KMS-11 (cell line): ENCODE measurements around the gene TCF7L1.

Experiments used
- H2AFZ ChIP-seq: fragments of 200-600 bp; sonication (generic); 2 replicates; pipeline ENCODE4 v1.6.1; 2016; ENCODE audit warnings: antibody characterized with exemption, mixed run types, low read depth
- H3K27ac ChIP-seq: fragments of 200-600 bp; sonication (generic); 2 replicates; pipeline ENCODE4 v1.6.1; 2016; ENCODE audit warnings: mild to moderate bottlenecking, mixed run types
- H3K27me3 ChIP-seq: fragments of 200-600 bp; sonication (generic); 2 replicates; pipeline ENCODE4 v1.6.1; 2017; ENCODE audit warnings: mild to moderate bottlenecking, low read depth, mixed run types, moderate library complexity; ENCODE audit not compliant: insufficient read depth
- H3K36me3 ChIP-seq: fragments of 200-600 bp; sonication (generic); 2 replicates; pipeline ENCODE4 v1.6.1; 2017; ENCODE audit warnings: mild to moderate bottlenecking, mixed run types; ENCODE audit not compliant: insufficient read depth
- H3K4me1 ChIP-seq: fragments of 200-600 bp; sonication (generic); 2 replicates; pipeline ENCODE4 v1.6.1; 2016; ENCODE audit warnings: mild to moderate bottlenecking, low read depth, mixed run types; ENCODE audit not compliant: poor library complexity, severe bottlenecking
- H3K4me2 ChIP-seq: fragments of 200-600 bp; sonication (generic); 2 replicates; pipeline ENCODE4 v1.7.0; 2016; ENCODE audit warnings: mild to moderate bottlenecking, mixed run types
- H3K4me3 ChIP-seq: fragments of 200-600 bp; sonication (generic); IDR thresholded peaks from 2 replicates; pipeline ENCODE4 v1.6.1; 2017; ENCODE audit warnings: low read depth, low read length, mixed read lengths; ENCODE audit not compliant: insufficient read depth
- H3K79me2 ChIP-seq: fragments of 200-600 bp; sonication (generic); 2 replicates; pipeline ENCODE4 v1.6.1; 2016; ENCODE audit warnings: low read depth, mixed run types; ENCODE audit not compliant: insufficient read depth
- H3K9ac ChIP-seq: fragments of 200-600 bp; sonication (generic); 2 replicates; pipeline ENCODE4 v1.6.1; 2016; ENCODE audit warnings: mild to moderate bottlenecking, mixed run types
- H4K20me1 ChIP-seq: fragments of 200-600 bp; sonication (generic); 2 replicates; pipeline ENCODE4 v1.6.1; 2016; ENCODE audit warnings: mild to moderate bottlenecking, mixed run types; ENCODE audit not compliant: insufficient read depth
- CTCF ChIP-seq: fragments of 200-600 bp; sonication (generic); conservative IDR thresholded peaks from 2 replicates; pipeline ENCODE4 v1.6.1; 2017; ENCODE audit warnings: low read depth, mild to moderate bottlenecking, antibody characterized with exemption, low read length, moderate library complexity, mixed read lengths

TCF7L1 gene

GRCh38 chr2:85106489-85107180, 26.6 kb upstream of the TCF7L1 start:
- no peaks in the 10 kb centered on the region for H3K4me1 ChIP-seq
- no peaks in the 10 kb centered on the region for H3K27me3 ChIP-seq
- H3K4me3 ChIP-seq: no peak overlapping the region
- no peaks in the 10 kb centered on the region for H3K36me3 ChIP-seq
- H2AFZ ChIP-seq: no peak overlapping the region
- no peak overlapping the region for H3K27ac ChIP-seq
- H4K20me1 ChIP-seq: no peaks in the 10 kb centered on the region
- no peaks in the 10 kb centered on the region for H3K79me2 ChIP-seq
- no peak overlapping the region for H3K9ac ChIP-seq
- TF ChIP-seq CTCF: no peak
- no peak overlapping the region for H3K4me2 ChIP-seq

- Histone ChIP-seq H3K4me2 (no peak overlapping the region), H3K27ac (no peak overlapping the region), H3K9ac (no peak overlapping the region), H2AFZ (no peak overlapping the region), H3K27me3 (no peaks in the 10 kb centered on the region), H3K36me3 (no peaks in the 10 kb centered on the region), H3K4me1 (no peaks in the 10 kb centered on the region), H3K4me3 (no peak overlapping the region), H4K20me1 (no peaks in the 10 kb centered on the region), H3K79me2 (no peaks in the 10 kb centered on the region)
- TF ChIP-seq CTCF: no peak
Observed at GRCh38 chr2:85110991-85111560, 22.1 kb upstream of the TCF7L1 start.

- TF ChIP-seq CTCF: no peak
- Histone ChIP-seq H2AFZ (no peak overlapping the region), H3K9ac (no peak overlapping the region), H3K4me2 (no peak overlapping the region), H3K36me3 (no peaks in the 10 kb centered on the region), H3K27ac (no peak overlapping the region), H3K4me3 (no peak overlapping the region), H4K20me1 (no peaks in the 10 kb centered on the region), H3K4me1 (no peaks in the 10 kb centered on the region), H3K27me3 (no peaks in the 10 kb centered on the region), H3K79me2 (no peaks in the 10 kb centered on the region)
Observed at GRCh38 chr2:85111819-85112281, 21.3 kb upstream of the TCF7L1 start.

DNA sequence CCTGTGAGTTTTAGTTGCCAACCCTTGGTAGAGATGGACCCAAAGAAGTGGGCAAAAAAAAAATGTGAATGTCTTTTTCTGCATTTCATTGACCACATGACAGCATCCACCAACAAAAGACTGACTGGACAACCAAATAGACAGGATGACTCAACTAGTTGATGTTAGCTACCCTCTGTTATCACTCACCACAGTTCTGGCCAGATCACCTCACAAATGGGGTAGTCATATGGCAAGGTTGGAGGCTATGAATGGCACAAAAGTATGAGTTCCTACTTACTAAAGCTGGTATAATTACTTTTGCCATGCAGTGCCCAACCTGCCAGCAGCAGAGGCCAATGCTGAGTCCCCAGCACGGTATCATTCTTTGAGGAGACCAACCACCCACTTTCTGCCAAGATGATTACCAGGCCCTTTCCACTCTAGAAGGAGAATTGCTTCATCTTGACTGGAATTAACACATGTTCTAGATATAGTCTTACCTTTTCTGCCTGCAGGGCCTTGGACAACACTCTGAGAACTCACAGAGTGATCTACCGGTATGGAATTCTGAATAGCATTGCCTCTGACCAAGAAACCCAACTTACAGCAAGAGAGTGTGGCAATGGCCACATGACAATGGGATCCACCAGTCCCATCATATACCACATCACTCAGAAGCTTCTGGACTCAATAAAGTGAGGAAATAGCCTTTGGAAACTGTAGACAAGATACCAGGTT, 20.1 kb upstream of the TCF7L1 start:
- Histone ChIP-seq H2AFZ (no peak overlapping the region), H3K4me1 (no peaks in the 10 kb centered on the region), H3K27me3 (no peaks in the 10 kb centered on the region), H3K27ac (no peak overlapping the region), H4K20me1 (no peaks in the 10 kb centered on the region), H3K79me2 (no peaks in the 10 kb centered on the region), H3K36me3 (no peaks in the 10 kb centered on the region), H3K4me2 (no peak overlapping the region), H3K4me3 (no peak overlapping the region), H3K9ac (no peak overlapping the region)
- TF ChIP-seq CTCF: no peak
